IMR-90 (cell line): ENCODE data around the gene GOLGA3. TPM values are rescaled to one million over a fixed set of nuclear protein-coding genes. Genes with fewer than 3 reads are reported as not detected.

Source experiments
- RFX5 ChIP-seq: IDR thresholded peaks from 2 replicates; pipeline ENCODE4 v1.8.0; 2012; ENCODE audit warnings: low read depth, mild to moderate bottlenecking, low read length, moderate library complexity
- microRNA-seq, 2 experiments: library from miRNA; stranded (forward) in 1 of 2; unstranded in 1 of 2; fragments of 10-50 nt in 1 of 2; fragments of <30 nt in 1 of 2; gene quantifications in 1 of 2; microRNA quantifications in 1 of 2; one replicate each; pipeline versions ENCODE3 to v1.1.0; 2013 to 2020; ENCODE audit not compliant: insufficient read depth in 1 of 2, insufficient read length in 1 of 2, unreplicated experiment in 1 of 2
- polyA plus RNA-seq, 3 experiments: library from polyadenylated mRNA; depleted of rRNA; stranded (reverse); fragments of >200 nt; gene quantifications; 2 replicates each; pipeline ENCODE4 v1.2.3, GENCODE V29; 2012; ENCODE audit warnings: low replicate concordance in 1 of 3
- small RNA-seq, 5 experiments: library from RNA; depleted of rRNA; stranded (forward); fragments of <200 nt; gene quantifications; one replicate each; pipeline ENCODE3, GENCODE V24; 2012
- total RNA-seq: library from RNA; depleted of rRNA; stranded (reverse); fragments of >200 nt; gene quantifications from 2 replicates; pipeline ENCODE4 v1.2.3, GENCODE V29; 2012; rRNA removed

The GOLGA3 gene
- total and polyA plus RNA-seq, 2 of the 4 experiments (the other 2 are of a cell fraction): 39.6 to 99.8 TPM

- TF ChIP-seq RFX5: no peak
Measured at GRCh38 chr12:132719141-132719953, 109.3 kb downstream of the GOLGA3 start (continued).

Small RNA genes lying within 50 kb of the gene (microRNA-seq; reads per million reads assigned to microRNA genes)
- gene RNA5SP379 (ENCODE audit: insufficient read depth, insufficient read length): not detected

Small RNA genes lying within 50 kb of the gene (small RNA-seq; reads per million reads assigned to genes)
- 0 to 1.8 (median 0.07) reads per million in 5 experiments for gene RNA5SP379

Other genes starting within 250 kb of the GOLGA3 start
- gene LRCOL1, start 218.3 kb downstream of the GOLGA3 start, total RNA-seq: 0.28 TPM in 1 of 2 replicates, not detected in the other
- 0.90 and 1.0 TPM in 2 replicates for gene LRCOL1, start 218.3 kb downstream of the GOLGA3 start, polyA plus RNA-seq (2012; rRNA removed)
- gene P2RX2, start 210.1 kb downstream of the GOLGA3 start, total RNA-seq: not detected in 2 replicates
- gene P2RX2, start 210.1 kb downstream of the GOLGA3 start, polyA plus RNA-seq (2012; rRNA removed): not detected in 2 replicates
- 17.2 TPM in 2 replicates for gene POLE, start 141.5 kb downstream of the GOLGA3 start, total RNA-seq
- gene POLE, start 141.5 kb downstream of the GOLGA3 start, polyA plus RNA-seq (2012; rRNA removed): 20.7 and 22.4 TPM in 2 replicates
- 10.9 and 13.3 TPM in 2 replicates for gene PXMP2, start 141.3 kb downstream of the GOLGA3 start, total RNA-seq
- 20.1 and 20.7 TPM in 2 replicates for gene PXMP2, start 141.3 kb downstream of the GOLGA3 start, polyA plus RNA-seq (2012; rRNA removed)
- 36.9 and 37.8 TPM in 2 replicates for gene PGAM5, start 118.0 kb downstream of the GOLGA3 start, total RNA-seq
- gene PGAM5, start 118.0 kb downstream of the GOLGA3 start, polyA plus RNA-seq (2012; rRNA removed): 24.1 and 25.2 TPM in 2 replicates
- 63.4 and 66.4 TPM in 2 replicates for gene ANKLE2, start 67.0 kb downstream of the GOLGA3 start, total RNA-seq
- gene ANKLE2, start 67.0 kb downstream of the GOLGA3 start, polyA plus RNA-seq (2012; rRNA removed): 80.4 and 82.4 TPM in 2 replicates
- gene CHFR, start 58.7 kb upstream of the GOLGA3 start, total RNA-seq: 11.4 and 13.4 TPM in 2 replicates
- gene CHFR, start 58.7 kb upstream of the GOLGA3 start, polyA plus RNA-seq (2012; rRNA removed): 29.9 and 35.3 TPM in 2 replicates
- gene ZNF605, start 127.4 kb upstream of the GOLGA3 start, total RNA-seq: 9.9 and 11.4 TPM in 2 replicates
- 3.6 and 3.9 TPM in 2 replicates for gene ZNF605, start 127.4 kb upstream of the GOLGA3 start, polyA plus RNA-seq (2012; rRNA removed)
- 11.8 and 12.2 TPM in 2 replicates for gene ZNF26, start 157.5 kb upstream of the GOLGA3 start, total RNA-seq
- gene ZNF26, start 157.5 kb upstream of the GOLGA3 start, polyA plus RNA-seq (2012; rRNA removed): 6.3 and 9.4 TPM in 2 replicates
- 28.1 and 38.5 TPM in 2 replicates for gene ZNF84, start 208.6 kb upstream of the GOLGA3 start, total RNA-seq
- gene ZNF84, start 208.6 kb upstream of the GOLGA3 start, polyA plus RNA-seq (2012; rRNA removed): 11.0 and 14.9 TPM in 2 replicates